ENCODE data around the gene LDHAL6B. TPM values are rescaled to one million over a fixed set of nuclear protein-coding genes. Genes with fewer than 3 reads are reported as not detected.

LDHAL6B gene
- total and polyA plus RNA-seq, 12 donors, result not detected

DNA sequence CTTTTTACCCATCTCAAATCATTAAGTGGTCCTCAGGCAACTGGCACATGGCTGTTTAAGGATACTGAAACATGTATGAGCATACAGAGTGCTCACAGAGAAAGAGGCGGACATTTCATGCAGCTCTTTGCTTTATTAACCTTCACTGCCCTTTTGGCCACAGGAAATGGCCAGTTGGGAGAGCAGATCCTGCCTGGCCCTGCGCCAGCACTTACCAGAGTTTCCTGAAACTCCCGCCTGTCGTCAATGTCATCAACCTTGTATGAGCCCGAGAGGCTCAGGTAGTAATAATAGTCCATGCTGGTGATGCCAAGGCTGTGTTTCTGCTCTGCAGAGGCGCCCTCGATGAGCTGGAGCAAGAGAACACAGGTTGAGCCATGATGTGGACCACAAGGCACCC, 17.8 kb downstream of the LDHAL6B start:
- intact Hi-C loops (cut with DNase I), result no loop called here
- Histone ChIP-seq H3K27ac (no peak overlapping the region), H3K9me3 (replicated peaks in 1 of 3) (no peaks in the 10 kb centered on the region), H3K4me1 (replicated peaks in 1 of 2) (peaks cover 0 to 11% of the 10 kb centered on the region in 2 donors), H3K36me3 (replicated peaks in 1 of 2) (no peaks in the 10 kb centered on the region), H3K27me3 (no peaks in the 10 kb centered on the region), H3K4me3 (no peak overlapping the region)
- peak in 6 of 7 donors; percentile 16 to 59 (median 32) for DNase-seq
- TF ChIP-seq POLR2A (IDR thresholded peaks at IDR 0.05), result no peak
- TF ChIP-seq, protein P1, sequence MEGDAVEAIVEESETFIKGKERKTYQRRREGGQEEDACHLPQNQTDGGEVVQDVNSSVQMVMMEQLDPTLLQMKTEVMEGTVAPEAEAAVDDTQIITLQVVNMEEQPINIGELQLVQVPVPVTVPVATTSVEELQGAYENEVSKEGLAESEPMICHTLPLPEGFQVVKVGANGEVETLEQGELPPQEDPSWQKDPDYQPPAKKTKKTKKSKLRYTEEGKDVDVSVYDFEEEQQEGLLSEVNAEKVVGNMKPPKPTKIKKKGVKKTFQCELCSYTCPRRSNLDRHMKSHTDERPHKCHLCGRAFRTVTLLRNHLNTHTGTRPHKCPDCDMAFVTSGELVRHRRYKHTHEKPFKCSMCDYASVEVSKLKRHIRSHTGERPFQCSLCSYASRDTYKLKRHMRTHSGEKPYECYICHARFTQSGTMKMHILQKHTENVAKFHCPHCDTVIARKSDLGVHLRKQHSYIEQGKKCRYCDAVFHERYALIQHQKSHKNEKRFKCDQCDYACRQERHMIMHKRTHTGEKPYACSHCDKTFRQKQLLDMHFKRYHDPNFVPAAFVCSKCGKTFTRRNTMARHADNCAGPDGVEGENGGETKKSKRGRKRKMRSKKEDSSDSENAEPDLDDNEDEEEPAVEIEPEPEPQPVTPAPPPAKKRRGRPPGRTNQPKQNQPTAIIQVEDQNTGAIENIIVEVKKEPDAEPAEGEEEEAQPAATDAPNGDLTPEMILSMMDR (IDR thresholded peaks at IDR 0.05), result no peak
- WGBS, 4 donors, result 69 to 81% (median 79%) methylated on average over 7 of the region's 7 CpGs

DNA sequence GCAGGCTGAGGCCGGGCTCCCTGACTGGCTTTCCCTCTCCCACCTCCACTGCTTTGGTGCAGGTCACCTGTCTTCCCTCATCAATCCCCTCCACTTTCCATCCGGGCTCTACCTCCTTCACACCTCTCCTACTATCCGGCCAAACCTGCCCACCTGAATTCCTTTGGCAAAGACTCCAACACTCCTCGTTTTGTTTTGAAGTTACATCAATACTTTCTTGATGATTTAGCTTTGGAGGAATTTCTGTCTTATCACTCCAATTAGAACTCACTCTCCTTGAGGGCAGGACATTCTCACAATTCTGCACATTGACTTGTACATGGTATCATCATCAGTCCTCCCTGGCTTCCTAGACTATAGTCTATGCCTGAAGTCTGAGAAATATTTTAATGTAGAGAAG, 20.4 kb downstream of the LDHAL6B start:
- TF ChIP-seq, protein P1 (IDR thresholded peaks at IDR 0.05), result no peak
- no peak for TF ChIP-seq POLR2A (IDR thresholded peaks at IDR 0.05)
- Histone ChIP-seq H3K4me1 (replicated peaks in 1 of 2) (peaks cover 0 to 12% of the 10 kb centered on the region in 2 donors), H3K4me3 (no peak overlapping the region), H3K27me3 (no peaks in the 10 kb centered on the region), H3K9me3 (replicated peaks in 1 of 3) (no peaks in the 10 kb centered on the region), H3K27ac (no peak overlapping the region), H3K36me3 (replicated peaks in 1 of 2) (no peaks in the 10 kb centered on the region)
- no peak for DNase-seq
- intact Hi-C loops (cut with DNase I), result no loop called here
- whole genome bisulfite sequencing, 4 donors, result 88 to 94% (median 91%) methylated on average over 4 of the region's 4 CpGs

GRCh38 chr15:59229015-59229414, 22.4 kb downstream of the LDHAL6B start:
- no peak for DNase-seq
- TF ChIP-seq, protein P1 (IDR thresholded peaks at IDR 0.05), result no peak
- no peak for TF ChIP-seq POLR2A (IDR thresholded peaks at IDR 0.05)
- no peak overlapping the region for H3K4me3 ChIP-seq
- H3K27ac ChIP-seq, result no peak overlapping the region
- H3K9me3 ChIP-seq (replicated peaks in 1 of 3), result no peaks in the 10 kb centered on the region
- H3K4me1 ChIP-seq (replicated peaks in 1 of 2), result peaks cover 0 to 17% of the 10 kb centered on the region in 2 donors
- no peaks in the 10 kb centered on the region for H3K27me3 ChIP-seq
- intact Hi-C loops (cut with DNase I), result no loop called here
- H3K36me3 ChIP-seq (replicated peaks in 1 of 2), result no peaks in the 10 kb centered on the region
- WGBS, 4 donors, result 80 to 94% (median 86%) methylated on average over 4 of the region's 4 CpGs

- intact Hi-C loops (cut with DNase I), result no loop called here
- Histone ChIP-seq H3K27me3 (no peaks in the 10 kb centered on the region), H3K36me3 (replicated peaks in 1 of 2) (no peaks in the 10 kb centered on the region), H3K27ac (no peak overlapping the region), H3K9me3 (replicated peaks in 1 of 3) (no peaks in the 10 kb centered on the region), H3K4me3 (no peak overlapping the region), H3K4me1 (replicated peaks in 1 of 2) (peaks cover 0 to 13% of the 10 kb centered on the region in 2 donors)
- DNase-seq, result no peak
- TF ChIP-seq, protein P1 (IDR thresholded peaks at IDR 0.05), result no peak
- no peak for TF ChIP-seq POLR2A (IDR thresholded peaks at IDR 0.05)
- WGBS, 4 donors, result 68 to 74% (median 69%) methylated on average over 3 of the region's 3 CpGs
These were observed 22.8 kb downstream of the LDHAL6B start for GRCh38 chr15:59229453-59229852.
